K562 (cell line): ENCODE data around the gene NUSAP1. TPM values are rescaled to one million over a fixed set of nuclear protein-coding genes. Genes with fewer than 3 reads are reported as not detected.
A peak's percentile ranks its signal among the peaks of the same experiment; 100 is the strongest.

Experiments used
- CHD4 ChIP-seq: fragments of 200-600 bp; sonication (generic); IDR thresholded peaks from 3 replicates; pipeline ENCODE4 v1.6.1; 2012; ENCODE audit warnings: low read depth, mild to moderate bottlenecking, mixed read lengths, low read length, inconsistent platforms; ENCODE audit not compliant: insufficient read depth, insufficient replicate concordance, poor library complexity, severe bottlenecking
- CTBP1 ChIP-seq: fragments of 450-650 bp; IDR thresholded peaks from 2 replicates; pipeline ENCODE4 v1.6.1; 2016; ENCODE audit warnings: borderline replicate concordance
- GATA2 ChIP-seq: sonication (generic); formaldehyde crosslinking; IDR thresholded peaks from 2 replicates; pipeline ENCODE4 v1.4.0; 2020; ENCODE audit warnings: mild to moderate bottlenecking, missing genetic modification reagents
- GTF2A2 ChIP-seq: IDR thresholded peaks from 2 replicates; pipeline ENCODE4 v1.6.1; 2016; ENCODE audit warnings: mild to moderate bottlenecking, missing genetic modification characterization, missing compliant biosample characterization
- GTF2F1 ChIP-seq: IDR thresholded peaks from 2 replicates; pipeline ENCODE4 v1.6.1; 2011; ENCODE audit warnings: low read depth, low read length, improper control_type of control experiment
- KDM2B ChIP-seq: fragments of 250-450 bp; sonication (Bioruptor Pico); IDR thresholded peaks from 2 replicates; pipeline ENCODE4 v1.8.0; 2021; ENCODE audit warnings: mild to moderate bottlenecking, moderate library complexity
- LARP7 ChIP-seq: fragments of 450-650 bp; IDR thresholded peaks from 2 replicates; pipeline ENCODE4 v1.6.1; 2016
- NFE2 ChIP-seq: IDR thresholded peaks from 2 replicates; pipeline ENCODE4 v1.6.1; 2014; ENCODE audit warnings: antibody characterized with exemption, low read depth
- PTBP1 ChIP-seq: fragments of 200-400 bp; formaldehyde crosslinking; IDR thresholded peaks from 2 replicates; pipeline ENCODE4 v1.6.1; 2017; ENCODE audit warnings: low read depth, low read length
- RAD51 ChIP-seq: fragments of 450-650 bp; IDR thresholded peaks from 2 replicates; pipeline ENCODE4 v1.7.1; 2016; ENCODE audit warnings: low read depth, mild to moderate bottlenecking, borderline replicate concordance
- TCF7L2 ChIP-seq: fragments of 150-350 bp; IDR thresholded peaks from 2 replicates; pipeline ENCODE4 v1.6.1; 2016; ENCODE audit warnings: low read depth, mild to moderate bottlenecking, low read length, moderate library complexity
- ZC3H8 ChIP-seq: fragments of 450-650 bp; IDR thresholded peaks from 2 replicates; pipeline ENCODE4 v1.6.1; 2017
- ZNF197 ChIP-seq: fragments of 200-800 bp; sonication (Bioruptor generic); IDR thresholded peaks from 2 replicates; pipeline ENCODE4 v1.6.1; 2016; ENCODE audit warnings: low read depth, missing genetic modification characterization, missing compliant biosample characterization
- ZNF384 ChIP-seq: IDR thresholded peaks from 2 replicates; pipeline ENCODE4 v1.6.1; 2012; ENCODE audit warnings: low read depth, low read length, improper control_type of control experiment
- polyA plus RNA-seq, 8 experiments: library from polyadenylated mRNA; depleted of rRNA in 4 of 8; stranded (reverse) in 5 of 8; unstranded in 3 of 8; fragments of >200 nt; fragmentation: Nextera tagmentation in 2 of 8; fragmentation: Illumina TruSeq in 1 of 8; extraction: Ambion mirVana in 2 of 8; extraction: Trizol in 1 of 8; gene quantifications; 2 replicates each; pipeline versions ENCODE4 v1.2.1 to v1.2.3, GENCODE V29; 2011 to 2014; ENCODE audit warnings: inconsistent platforms in 1 of 8, missing spikeins in 1 of 8
- total RNA-seq, 7 experiments: library from RNA; depleted of rRNA in 6 of 7; stranded (reverse); fragments of >200 nt in 6 of 7; fragmentation: Illumina TruSeq in 2 of 7; extraction: Trizol in 2 of 7; gene quantifications; 2 replicates each; pipeline versions ENCODE4 v1.2.1 to v1.2.3, GENCODE V29; 2011 to 2021; ENCODE audit warnings: low replicate concordance in 1 of 7
- TF ChIP-seq, protein P1 (sequence below): sonication (generic); formaldehyde crosslinking; IDR thresholded peaks from 2 replicates; pipeline ENCODE4 v1.8.0; 2022; ENCODE audit warnings: missing genetic modification reagents, mild to moderate bottlenecking, moderate library complexity, borderline replicate concordance
- TF ChIP-seq, protein P2 (sequence below): fragments of 250-450 bp; sonication (Bioruptor Pico); IDR thresholded peaks from 2 replicates; pipeline ENCODE4 v1.4.0; 2020; ENCODE audit warnings: mild to moderate bottlenecking, moderate library complexity
- TF ChIP-seq, protein P3 (sequence below), 3 experiments: fragments of 200-800 bp in 1 of 3; fragments of 250-450 bp in 1 of 3; fragments of 450-650 bp in 1 of 3; sonication (Bioruptor Pico) in 1 of 3; sonication (Bioruptor generic) in 1 of 3; formaldehyde crosslinking in 1 of 3; IDR thresholded peaks; 2 replicates each; pipeline versions ENCODE4 v1.6.1 to v1.8.0; 2016 to 2022; ENCODE audit warnings: mild to moderate bottlenecking in 2 of 3, missing genetic modification characterization in 2 of 3, missing compliant biosample characterization in 1 of 3, moderate library complexity in 1 of 3
- TF ChIP-seq, protein P4 (sequence below), 2 experiments: fragments of 450-650 bp; IDR thresholded peaks; 2 replicates each; pipeline ENCODE4 v1.6.1; 2016

Gene NUSAP1
- total and polyA plus RNA-seq, 9 of the 15 experiments (the other 6 are each of a cell fraction or from before 2014, with no cell fraction given), result 119 to 266 (median 227) TPM

DNA sequence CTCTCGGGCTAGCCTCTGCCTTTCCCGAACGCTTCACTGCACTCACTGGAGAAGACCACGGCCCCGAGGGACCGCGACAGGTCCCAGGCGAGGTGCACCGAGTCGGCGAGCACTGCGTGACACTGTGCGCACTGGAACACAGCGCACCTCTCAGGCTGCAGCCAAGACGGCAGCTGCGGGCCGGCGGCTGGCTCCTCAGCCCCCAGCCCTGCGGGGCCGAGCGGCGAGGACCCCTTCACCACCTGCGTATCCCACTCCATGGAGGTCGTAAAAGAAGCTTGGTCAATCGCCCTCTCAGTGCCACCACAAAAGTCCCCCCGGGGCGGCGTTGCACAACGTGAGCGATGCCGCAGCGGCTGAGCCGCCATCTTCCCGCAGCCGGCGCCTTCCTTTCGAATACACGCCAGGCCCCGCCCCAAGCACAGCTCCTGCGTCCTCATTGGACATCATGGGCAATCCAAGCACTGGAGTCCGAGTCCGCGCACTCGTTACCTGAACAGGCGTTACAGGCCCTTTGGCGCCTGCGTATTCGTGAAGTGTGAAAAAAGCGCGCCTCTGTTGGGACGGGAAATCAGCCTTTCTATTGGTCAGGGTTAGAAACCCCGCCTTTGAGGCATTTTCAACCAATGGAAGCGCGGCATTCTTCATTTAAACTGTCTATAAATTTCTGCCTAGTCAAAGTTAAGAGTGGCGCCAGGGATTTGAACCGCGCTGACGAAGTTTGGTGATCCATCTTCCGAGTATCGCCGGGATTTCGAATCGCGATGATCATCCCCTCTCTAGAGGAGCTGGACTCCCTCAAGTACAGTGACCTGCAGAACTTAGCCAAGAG is at the start of gene NUSAP1, which contains the start of gene OIP5 (continued):
- TF ChIP-seq, protein P1, sequence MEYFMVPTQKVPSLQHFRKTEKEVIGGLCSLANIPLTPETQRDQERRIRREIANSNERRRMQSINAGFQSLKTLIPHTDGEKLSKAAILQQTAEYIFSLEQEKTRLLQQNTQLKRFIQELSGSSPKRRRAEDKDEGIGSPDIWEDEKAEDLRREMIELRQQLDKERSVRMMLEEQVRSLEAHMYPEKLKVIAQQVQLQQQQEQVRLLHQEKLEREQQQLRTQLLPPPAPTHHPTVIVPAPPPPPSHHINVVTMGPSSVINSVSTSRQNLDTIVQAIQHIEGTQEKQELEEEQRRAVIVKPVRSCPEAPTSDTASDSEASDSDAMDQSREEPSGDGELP (CRISPR knock-in tag), result peak; percentile 83
- peak; percentile 73 for TF ChIP-seq GTF2A2 (tag)
- TF ChIP-seq NFE2, result peak; percentile 58
- no peak; the same call in 1 of the 2 replicates for TF ChIP-seq CTBP1
- no peak for TF ChIP-seq ZNF197
- TF ChIP-seq, protein P2, sequence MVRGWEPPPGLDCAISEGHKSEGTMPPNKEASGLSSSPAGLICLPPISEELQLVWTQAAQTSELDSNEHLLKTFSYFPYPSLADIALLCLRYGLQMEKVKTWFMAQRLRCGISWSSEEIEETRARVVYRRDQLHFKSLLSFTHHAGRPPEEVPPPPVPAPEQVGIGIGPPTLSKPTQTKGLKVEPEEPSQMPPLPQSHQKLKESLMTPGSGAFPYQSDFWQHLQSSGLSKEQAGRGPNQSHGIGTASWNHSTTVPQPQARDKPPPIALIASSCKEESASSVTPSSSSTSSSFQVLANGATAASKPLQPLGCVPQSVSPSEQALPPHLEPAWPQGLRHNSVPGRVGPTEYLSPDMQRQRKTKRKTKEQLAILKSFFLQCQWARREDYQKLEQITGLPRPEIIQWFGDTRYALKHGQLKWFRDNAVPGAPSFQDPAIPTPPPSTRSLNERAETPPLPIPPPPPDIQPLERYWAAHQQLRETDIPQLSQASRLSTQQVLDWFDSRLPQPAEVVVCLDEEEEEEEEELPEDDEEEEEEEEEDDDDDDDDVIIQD (CRISPR knock-in tag), result no peak
- no peak for TF ChIP-seq PTBP1
- no peak for TF ChIP-seq GATA2
- no peak for TF ChIP-seq LARP7
- no peak for TF ChIP-seq CHD4
- no peak for TF ChIP-seq ZC3H8
- TF ChIP-seq ZNF384, result peak; percentile 91
- peak; percentile 92; the same call in 1 of the 2 replicates for TF ChIP-seq KDM2B
- TF ChIP-seq GTF2F1, result peak; percentile 54; the same call in 1 of the 2 replicates
- 0 out of 2 replicates have a peak, but pooled peaks have one; percentile 24 for TF ChIP-seq RAD51
- TF ChIP-seq TCF7L2, result 0 out of 2 replicates have a peak, but pooled peaks have one; percentile 8
- TF ChIP-seq, protein P3, sequence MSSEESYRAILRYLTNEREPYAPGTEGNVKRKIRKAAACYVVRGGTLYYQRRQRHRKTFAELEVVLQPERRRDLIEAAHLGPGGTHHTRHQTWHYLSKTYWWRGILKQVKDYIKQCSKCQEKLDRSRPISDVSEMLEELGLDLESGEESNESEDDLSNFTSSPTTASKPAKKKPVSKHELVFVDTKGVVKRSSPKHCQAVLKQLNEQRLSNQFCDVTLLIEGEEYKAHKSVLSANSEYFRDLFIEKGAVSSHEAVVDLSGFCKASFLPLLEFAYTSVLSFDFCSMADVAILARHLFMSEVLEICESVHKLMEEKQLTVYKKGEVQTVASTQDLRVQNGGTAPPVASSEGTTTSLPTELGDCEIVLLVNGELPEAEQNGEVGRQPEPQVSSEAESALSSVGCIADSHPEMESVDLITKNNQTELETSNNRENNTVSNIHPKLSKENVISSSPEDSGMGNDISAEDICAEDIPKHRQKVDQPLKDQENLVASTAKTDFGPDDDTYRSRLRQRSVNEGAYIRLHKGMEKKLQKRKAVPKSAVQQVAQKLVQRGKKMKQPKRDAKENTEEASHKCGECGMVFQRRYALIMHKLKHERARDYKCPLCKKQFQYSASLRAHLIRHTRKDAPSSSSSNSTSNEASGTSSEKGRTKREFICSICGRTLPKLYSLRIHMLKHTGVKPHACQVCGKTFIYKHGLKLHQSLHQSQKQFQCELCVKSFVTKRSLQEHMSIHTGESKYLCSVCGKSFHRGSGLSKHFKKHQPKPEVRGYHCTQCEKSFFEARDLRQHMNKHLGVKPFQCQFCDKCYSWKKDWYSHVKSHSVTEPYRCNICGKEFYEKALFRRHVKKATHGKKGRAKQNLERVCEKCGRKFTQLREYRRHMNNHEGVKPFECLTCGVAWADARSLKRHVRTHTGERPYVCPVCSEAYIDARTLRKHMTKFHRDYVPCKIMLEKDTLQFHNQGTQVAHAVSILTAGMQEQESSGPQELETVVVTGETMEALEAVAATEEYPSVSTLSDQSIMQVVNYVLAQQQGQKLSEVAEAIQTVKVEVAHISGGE (CRISPR knock-in tag; IDR thresholded peaks at IDR 0.05), result no peak; a peak in 1 of 6 replicates
- TF ChIP-seq, protein P4, sequence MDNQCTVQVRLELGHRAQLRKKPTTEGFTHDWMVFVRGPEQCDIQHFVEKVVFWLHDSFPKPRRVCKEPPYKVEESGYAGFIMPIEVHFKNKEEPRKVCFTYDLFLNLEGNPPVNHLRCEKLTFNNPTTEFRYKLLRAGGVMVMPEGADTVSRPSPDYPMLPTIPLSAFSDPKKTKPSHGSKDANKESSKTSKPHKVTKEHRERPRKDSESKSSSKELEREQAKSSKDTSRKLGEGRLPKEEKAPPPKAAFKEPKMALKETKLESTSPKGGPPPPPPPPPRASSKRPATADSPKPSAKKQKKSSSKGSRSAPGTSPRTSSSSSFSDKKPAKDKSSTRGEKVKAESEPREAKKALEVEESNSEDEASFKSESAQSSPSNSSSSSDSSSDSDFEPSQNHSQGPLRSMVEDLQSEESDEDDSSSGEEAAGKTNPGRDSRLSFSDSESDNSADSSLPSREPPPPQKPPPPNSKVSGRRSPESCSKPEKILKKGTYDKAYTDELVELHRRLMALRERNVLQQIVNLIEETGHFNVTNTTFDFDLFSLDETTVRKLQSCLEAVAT (IDR thresholded peaks at IDR 0.05), result no peak
